GM12878 (cell line): Measurements from ENCODE around the gene IFT88. TPM values are rescaled to one million over a fixed set of nuclear protein-coding genes. Genes with fewer than 3 reads are reported as not detected.

ENCODE experiments used
- ATAC-seq: fragments of 200-7000 bp; cut with Tn5 transposase; 3 replicates; pipeline ENCODE4 v1.9.1; 2020; ENCODE audit warnings: mild to moderate bottlenecking, moderate library complexity
- BruUV-seq: library from RNA; stranded (reverse); fragments of 400-500 nt; replicated peaks from 2 replicates; lab custom pipeline; 2021; lab: Mats Ljungman, UMichigan
- CTCF ChIA-PET: fragments of 300-600 bp; sonication (Branson Sonifier 250); formaldehyde crosslinking; extraction: SDS; loops from one replicate; lab custom pipeline; 2021; ENCODE audit warnings: inconsistent platforms; lab: Yijun Ruan, JAX
- POLR2A ChIA-PET: fragments of 350-600 bp; formaldehyde crosslinking; extraction: SDS; loops from one replicate; lab custom pipeline; 2021; ENCODE audit warnings: inconsistent platforms; lab: Charles Lee
- RAD21 ChIA-PET: fragments of 300-600 bp; sonication (Branson Sonifier 250); formaldehyde crosslinking; loops from one replicate; lab custom pipeline; 2023; ENCODE audit warnings: antibody characterized with exemption; ENCODE audit not compliant: unreplicated experiment; lab: Charles Lee
- SMC1A ChIA-PET: fragments of 300-600 bp; sonication (Branson Sonifier 250); formaldehyde crosslinking; loops from one replicate; lab custom pipeline; 2023; ENCODE audit not compliant: unreplicated experiment, uncharacterized antibody; lab: Charles Lee
- DNase-seq: peaks from one replicate; pipeline ENCODE4 v3.0.0-alpha.2; 2011; ENCODE audit warnings: low read depth, low spot score
- FAIRE-seq: peaks from 3 replicates; lab custom pipeline; 2011; peaks lifted over from hg19 to GRCh38; lab: Jason Lieb, UNC
- H2AFZ ChIP-seq: 2 replicates; pipeline ENCODE4 v1.6.0; 2011; ENCODE audit warnings: low read depth, low read length, control low read depth; ENCODE audit not compliant: control insufficient read depth
- H3K27ac ChIP-seq: 2 replicates; pipeline ENCODE4 v1.5.1; 2011; ENCODE audit warnings: control low read depth; ENCODE audit not compliant: control insufficient read depth, insufficient read depth
- H3K27me3 ChIP-seq, 2 experiments: replicated peaks in 1 of 2; 2 replicates each; pipeline versions ENCODE4 v1.6.0 to v1.6.1; 2011; ENCODE audit warnings: low read length in 1 of 2; ENCODE audit not compliant: control insufficient read depth in 2 of 2, insufficient read depth in 2 of 2
- H3K36me3 ChIP-seq, 2 experiments: 2 replicates each; pipeline ENCODE4 v1.5.1; 2011; ENCODE audit warnings: low read length in 1 of 2; ENCODE audit not compliant: control insufficient read depth in 2 of 2, insufficient read depth in 2 of 2
- H3K4me1 ChIP-seq: 2 replicates; pipeline ENCODE4 v1.6.1; 2011; ENCODE audit warnings: mild to moderate bottlenecking, low read length, moderate library complexity, mixed read lengths; ENCODE audit not compliant: control insufficient read depth, insufficient read depth
- H3K4me2 ChIP-seq: 2 replicates; pipeline ENCODE4 v1.6.0; 2011; ENCODE audit warnings: control low read depth; ENCODE audit not compliant: control insufficient read depth, insufficient read depth
- H3K4me3 ChIP-seq: fragments of 200-600 bp; sonication (generic); 2 replicates; pipeline ENCODE4 v1.5.1; 2016
- H3K79me2 ChIP-seq: 2 replicates; pipeline ENCODE4 v1.6.0; 2011; ENCODE audit warnings: low read length; ENCODE audit not compliant: control insufficient read depth, insufficient read depth
- H3K9ac ChIP-seq: 2 replicates; pipeline ENCODE4 v1.8.0; 2011; ENCODE audit warnings: low read length, control low read depth, mixed read lengths; ENCODE audit not compliant: control insufficient read depth, insufficient read depth
- H3K9me3 ChIP-seq: replicated peaks from 3 replicates; pipeline ENCODE4 v1.5.1; 2011; ENCODE audit warnings: mild to moderate bottlenecking, low read length; ENCODE audit not compliant: control insufficient read depth, insufficient read depth
- H4K20me1 ChIP-seq: 2 replicates; pipeline ENCODE4 v1.6.0; 2011; ENCODE audit not compliant: control insufficient read depth, insufficient read depth
- NKRF ChIP-seq: fragments of 450-650 bp; conservative IDR thresholded peaks from 2 replicates; pipeline ENCODE4 v1.6.1; 2017; ENCODE audit warnings: mild to moderate bottlenecking, moderate library complexity
- STAT1 ChIP-seq: fragments of 450-650 bp; conservative IDR thresholded peaks from 2 replicates; pipeline ENCODE4 v1.6.1; 2014; ENCODE audit warnings: antibody characterized with exemption, mild to moderate bottlenecking
- SUPT20H ChIP-seq: IDR thresholded peaks from 2 replicates; pipeline ENCODE4 v1.6.1; 2011; ENCODE audit warnings: low read depth, mild to moderate bottlenecking, low read length, moderate library complexity, borderline replicate concordance; ENCODE audit not compliant: control insufficient read depth
- SUZ12 ChIP-seq: fragments of 200-600 bp; sonication (generic); IDR thresholded peaks from one replicate; pipeline ENCODE4 v1.6.1; 2018; ENCODE audit warnings: antibody characterized with exemption, mild to moderate bottlenecking; ENCODE audit not compliant: unreplicated experiment
- TCF7 ChIP-seq: IDR thresholded peaks from 2 replicates; pipeline ENCODE4 v1.6.1; 2014; ENCODE audit warnings: antibody characterized with exemption, borderline replicate concordance
- ZNF687 ChIP-seq: fragments of 450-650 bp; IDR thresholded peaks from 2 replicates; pipeline ENCODE4 v1.6.1; 2017; ENCODE audit warnings: mild to moderate bottlenecking, moderate library complexity
- WGBS: methylation state at CpG from one replicate; pipeline ENCODE4 v1.1.6; 2016; ENCODE audit warnings: low lambda C conversion rate; ENCODE audit not compliant: insufficient replicate concordance, insufficient coverage; ENCODE audit errors: missing lambda C conversion rate; 5-methylcytosine and 5-hydroxymethylcytosine counted together
- in situ Hi-C: fragments of 300-500 bp; cut with MboI; formaldehyde crosslinking; loops from 9 replicates; pipeline ENCODE4 v1.14.3; 2018; ENCODE audit warnings: mixed read lengths
- intact Hi-C: fragments of 100-400 bp; cut with micrococcal nuclease; formaldehyde crosslinking; loops from one replicate; pipeline ENCODE4 v1.14.2; 2022; ENCODE audit not compliant: unreplicated experiment
- polyA plus RNA-seq, 11 experiments: library from polyadenylated mRNA; depleted of rRNA in 4 of 11; unstranded in 6 of 11; stranded (reverse) in 5 of 11; fragments of >200 nt; fragmentation: Nextera tagmentation in 4 of 11; fragmentation: Illumina TruSeq in 1 of 11; extraction: Ambion mirVana in 4 of 11; extraction: Trizol in 1 of 11; gene quantifications; 1 replicate in 1 of 11; 2 replicates in 10 of 11; pipeline versions ENCODE4 v1.2.1 to v1.2.3, GENCODE V29; 2011 to 2016; ENCODE audit warnings: inconsistent platforms in 2 of 11, missing spikeins in 2 of 11, low read depth in 1 of 11
- total RNA-seq, 4 experiments: library from RNA; depleted of rRNA in 3 of 4; stranded (reverse); fragments of >200 nt in 3 of 4; fragmentation: Illumina TruSeq in 1 of 4; extraction: Trizol in 1 of 4; gene quantifications; 2 replicates each; pipeline versions ENCODE4 v1.2.1 to v1.2.3, GENCODE V29; 2013 to 2021

IFT88 gene
- total and polyA plus RNA-seq, 10 of the 15 experiments (the other 5 are each of a cell fraction or from before 2014, with no cell fraction given), result 2.9 to 5.6 (median 4.1) TPM

- ChIA-PET RAD21 (no interaction called here), CTCF (no interaction called here), SMC1A (no interaction called here), POLR2A (no interaction called here)
- H3K9me3 ChIP-seq, result no peaks in the 10 kb centered on the region
- H3K27ac ChIP-seq, result no peak overlapping the region
- H4K20me1 ChIP-seq, result no peaks in the 10 kb centered on the region
- ATAC-seq, result no peak
- WGBS, result 98% methylated on average over 4 of the region's 4 CpGs
- in situ Hi-C loops, result no loop called here
- H2AFZ ChIP-seq, result no peak overlapping the region
- DNase-seq, result no peak
- H3K4me1 ChIP-seq, result no peaks in the 10 kb centered on the region
- no peaks in the 10 kb centered on the region for H3K36me3 ChIP-seq
- FAIRE-seq, result no peak
- no peaks in the 10 kb centered on the region for H3K79me2 ChIP-seq
- intact Hi-C loops, result no loop called here
- H3K9ac ChIP-seq, result no peak overlapping the region
- H3K4me3 ChIP-seq, result no peak overlapping the region
- no peak overlapping the region for H3K4me2 ChIP-seq
- no TSS peak for BruUV-seq
- no peaks in the 10 kb centered on the region for H3K27me3 ChIP-seq
- TF ChIP-seq ZNF687 (no peak), STAT1 (no peak), TCF7 (no peak), NKRF (no peak), SUPT20H (no peak), SUZ12 (no peak)
These were observed 43.0 kb downstream of the IFT88 start for GRCh38 chr13:20610006-20610405.
